NCI-H187 treated with DMSO at 0.1 percent for 48 hours (cell line): Measurements from ENCODE around the gene ZNF573.

Experiments
- DNase-seq: peaks from one replicate; lab custom pipeline; 2025; lab: John Stamatoyannopoulos, UW

The ZNF573 gene

DNA sequence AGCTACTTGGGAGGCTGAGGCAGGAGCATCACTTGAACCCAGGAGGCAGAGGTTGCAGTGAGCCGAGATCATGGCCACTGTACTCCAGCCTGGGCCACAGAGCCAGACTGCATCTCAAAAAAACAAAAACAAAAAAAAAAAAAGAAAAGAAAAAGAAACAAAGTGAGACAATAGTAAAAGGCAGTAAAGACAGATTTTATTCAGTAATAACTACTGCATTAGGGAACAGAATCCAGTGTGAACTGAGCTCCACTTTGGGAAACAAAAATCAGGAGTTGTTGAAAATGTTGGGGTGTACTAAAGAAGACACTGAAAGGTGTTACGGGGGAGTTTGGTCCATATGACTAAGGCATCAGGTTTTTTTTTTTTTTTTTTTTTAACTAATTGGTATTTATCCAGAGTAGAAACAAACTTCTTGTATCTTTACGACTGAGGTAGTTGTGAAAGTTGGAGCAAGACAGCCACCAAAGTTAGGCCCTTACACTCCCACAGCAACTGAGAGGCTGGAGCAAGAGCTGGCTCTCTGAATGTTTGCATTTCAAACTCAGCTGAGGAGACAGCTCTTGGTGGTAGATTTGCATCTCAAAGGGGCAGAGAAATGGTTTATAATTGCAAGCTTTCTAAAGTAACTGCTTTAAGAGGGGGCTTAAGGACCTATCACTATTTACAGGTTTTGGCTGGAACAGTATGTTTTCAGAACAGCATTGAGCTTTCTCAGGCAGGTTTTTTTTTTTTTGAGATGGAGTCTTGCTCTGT lies 84.1 kb downstream of the ZNF573 start:
- no peak for DNase-seq

GRCh38 chr19:37692956-37693620 lies 86.3 kb downstream of the ZNF573 start:
- no peak for DNase-seq

- DNase-seq = no peak
Observed at GRCh38 chr19:37691881-37692504, 87.4 kb downstream of the ZNF573 start.
